DOHH2 (cell line): ENCODE data around the gene RPP21.

Experiments used
- H3F3A ChIP-seq: fragments of 200-600 bp; sonication (generic), shearing (Covaris generic); 2 replicates; pipeline ENCODE4 v1.6.0; 2016; ENCODE audit warnings: antibody characterized with exemption, mild to moderate bottlenecking; ENCODE audit not compliant: control insufficient read depth, insufficient read depth
- H3K27ac ChIP-seq: fragments of 200-600 bp; sonication (generic); 2 replicates; pipeline ENCODE4 v1.5.1; 2014; ENCODE audit warnings: low read depth, mild to moderate bottlenecking, low read length, moderate library complexity
- H3K27me3 ChIP-seq: fragments of 200-600 bp; sonication (generic); 2 replicates; pipeline ENCODE4 v1.6.1; 2014; ENCODE audit warnings: mild to moderate bottlenecking, low read length, mixed read lengths; ENCODE audit not compliant: control insufficient read depth
- H3K36me3 ChIP-seq: fragments of 200-600 bp; sonication (generic); 2 replicates; pipeline ENCODE4 v1.6.1; 2014; ENCODE audit warnings: mild to moderate bottlenecking, low read length, moderate library complexity, mixed read lengths; ENCODE audit not compliant: control insufficient read depth
- H3K4me1 ChIP-seq: fragments of 200-600 bp; sonication (generic); 2 replicates; pipeline ENCODE4 v1.6.1; 2014; ENCODE audit warnings: mild to moderate bottlenecking, low read length, mixed read lengths; ENCODE audit not compliant: control insufficient read depth
- H3K4me2 ChIP-seq: fragments of 200-600 bp; sonication (generic); 2 replicates; pipeline ENCODE4 v1.6.0; 2014; ENCODE audit warnings: mild to moderate bottlenecking, low read length, moderate library complexity
- H3K4me3 ChIP-seq: fragments of 200-600 bp; sonication (generic); 2 replicates; pipeline ENCODE4 v1.5.1; 2014; ENCODE audit warnings: mild to moderate bottlenecking, low read length, mixed read lengths
- H3K79me2 ChIP-seq: fragments of 200-600 bp; sonication (generic); 2 replicates; pipeline ENCODE4 v1.6.1; 2014; ENCODE audit warnings: mild to moderate bottlenecking, low read length, mixed read lengths; ENCODE audit not compliant: control insufficient read depth
- H3K9me2 ChIP-seq: fragments of 200-600 bp; sonication (generic); replicated peaks from 2 replicates; pipeline ENCODE4 v1.6.1; 2014; ENCODE audit warnings: mild to moderate bottlenecking, low read length, mixed read lengths; ENCODE audit not compliant: control insufficient read depth
- H3K9me3 ChIP-seq: fragments of 200-600 bp; sonication (generic); 2 replicates; pipeline ENCODE4 v1.6.1; 2014; ENCODE audit warnings: antibody characterized with exemption, low read length, mixed read lengths; ENCODE audit not compliant: control insufficient read depth, insufficient read depth
- H4K20me1 ChIP-seq: fragments of 200-600 bp; sonication (generic); 2 replicates; pipeline ENCODE4 v1.6.0; 2014; ENCODE audit warnings: low read depth, mild to moderate bottlenecking, antibody characterized with exemption, low read length, moderate library complexity; ENCODE audit not compliant: control insufficient read depth, insufficient read depth
- EZH2phosphoT487 ChIP-seq: fragments of 200-600 bp; sonication (generic); IDR thresholded peaks from 2 replicates; pipeline ENCODE4 v1.6.1; 2017; ENCODE audit warnings: borderline replicate concordance, mild to moderate bottlenecking, antibody characterized with exemption, low read length, moderate library complexity, mixed read lengths
- TF ChIP-seq, protein P1 (sequence below): fragments of 200-600 bp; sonication (generic); IDR thresholded peaks from one replicate; pipeline ENCODE4 v1.5.1; 2014; ENCODE audit warnings: antibody characterized with exemption, mild to moderate bottlenecking, low read depth, low read length; ENCODE audit not compliant: poor library complexity, severe bottlenecking

Gene RPP21

DNA sequence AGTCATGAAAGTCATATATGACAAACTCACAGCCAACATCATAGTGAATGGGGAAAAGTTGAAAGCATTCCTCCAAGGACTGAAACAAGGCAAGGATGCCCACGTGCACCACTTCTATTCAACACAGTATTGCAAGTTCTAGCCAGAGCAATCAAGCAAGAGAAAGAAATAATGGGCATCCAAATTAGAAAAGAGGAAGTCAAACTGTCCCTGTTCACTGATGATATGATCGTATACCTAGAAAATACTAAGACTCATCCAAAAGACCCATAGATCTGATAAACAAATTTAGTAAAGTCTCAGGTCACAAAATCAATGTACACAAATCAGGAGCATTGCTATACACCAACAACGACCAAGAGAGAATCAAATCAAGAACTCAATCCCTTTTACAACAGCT lies 41.2 kb downstream of the RPP21 start:
- no peaks in the 10 kb centered on the region for H4K20me1 ChIP-seq
- H3F3A ChIP-seq = no peaks in the 10 kb centered on the region
- H3K9me2 ChIP-seq = no peaks in the 10 kb centered on the region
- H3K9me3 ChIP-seq = no peaks in the 10 kb centered on the region
- TF ChIP-seq, protein P1, sequence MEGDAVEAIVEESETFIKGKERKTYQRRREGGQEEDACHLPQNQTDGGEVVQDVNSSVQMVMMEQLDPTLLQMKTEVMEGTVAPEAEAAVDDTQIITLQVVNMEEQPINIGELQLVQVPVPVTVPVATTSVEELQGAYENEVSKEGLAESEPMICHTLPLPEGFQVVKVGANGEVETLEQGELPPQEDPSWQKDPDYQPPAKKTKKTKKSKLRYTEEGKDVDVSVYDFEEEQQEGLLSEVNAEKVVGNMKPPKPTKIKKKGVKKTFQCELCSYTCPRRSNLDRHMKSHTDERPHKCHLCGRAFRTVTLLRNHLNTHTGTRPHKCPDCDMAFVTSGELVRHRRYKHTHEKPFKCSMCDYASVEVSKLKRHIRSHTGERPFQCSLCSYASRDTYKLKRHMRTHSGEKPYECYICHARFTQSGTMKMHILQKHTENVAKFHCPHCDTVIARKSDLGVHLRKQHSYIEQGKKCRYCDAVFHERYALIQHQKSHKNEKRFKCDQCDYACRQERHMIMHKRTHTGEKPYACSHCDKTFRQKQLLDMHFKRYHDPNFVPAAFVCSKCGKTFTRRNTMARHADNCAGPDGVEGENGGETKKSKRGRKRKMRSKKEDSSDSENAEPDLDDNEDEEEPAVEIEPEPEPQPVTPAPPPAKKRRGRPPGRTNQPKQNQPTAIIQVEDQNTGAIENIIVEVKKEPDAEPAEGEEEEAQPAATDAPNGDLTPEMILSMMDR = no peak
- no peak for TF ChIP-seq EZH2phosphoT487
- H3K4me1 ChIP-seq = no peaks in the 10 kb centered on the region
- no peaks in the 10 kb centered on the region for H3K36me3 ChIP-seq
- H3K4me3 ChIP-seq = no peak overlapping the region
- H3K79me2 ChIP-seq = no peaks in the 10 kb centered on the region
- H3K4me2 ChIP-seq = no peak overlapping the region
- H3K27me3 ChIP-seq = peaks cover 43% of the 10 kb centered on the region
- no peak overlapping the region for H3K27ac ChIP-seq

DNA sequence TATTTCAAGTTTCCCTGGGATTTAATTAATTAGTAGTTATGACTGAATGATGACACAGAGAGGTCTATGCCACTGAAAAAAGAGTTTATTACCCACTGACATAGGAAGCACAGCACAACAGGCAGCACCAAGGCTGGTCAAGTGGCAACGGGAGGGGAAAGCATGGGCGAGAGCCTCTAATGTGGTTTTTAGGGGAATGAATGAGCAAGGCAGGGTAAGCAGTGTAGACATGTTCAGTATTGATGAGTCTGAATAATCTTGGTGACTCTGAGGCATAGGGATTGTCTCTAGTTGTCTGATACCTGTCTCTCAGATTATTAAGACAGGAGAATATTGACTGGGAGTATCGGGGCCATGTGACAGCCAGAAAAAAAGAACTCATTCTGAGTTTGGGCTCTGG lies 46.3 kb downstream of the RPP21 start:
- Histone ChIP-seq H3K36me3 (no peaks in the 10 kb centered on the region), H3K27me3 (peaks cover 46% of the 10 kb centered on the region), H3F3A (no peaks in the 10 kb centered on the region), H3K9me3 (no peaks in the 10 kb centered on the region), H3K4me2 (no peak overlapping the region), H3K4me3 (no peak overlapping the region), H4K20me1 (no peaks in the 10 kb centered on the region), H3K27ac (no peak overlapping the region), H3K4me1 (peaks cover 3% of the 10 kb centered on the region), H3K9me2 (no peaks in the 10 kb centered on the region), H3K79me2 (no peaks in the 10 kb centered on the region)
- no peak for TF ChIP-seq EZH2phosphoT487
- TF ChIP-seq, protein P1 = no peak

DNA sequence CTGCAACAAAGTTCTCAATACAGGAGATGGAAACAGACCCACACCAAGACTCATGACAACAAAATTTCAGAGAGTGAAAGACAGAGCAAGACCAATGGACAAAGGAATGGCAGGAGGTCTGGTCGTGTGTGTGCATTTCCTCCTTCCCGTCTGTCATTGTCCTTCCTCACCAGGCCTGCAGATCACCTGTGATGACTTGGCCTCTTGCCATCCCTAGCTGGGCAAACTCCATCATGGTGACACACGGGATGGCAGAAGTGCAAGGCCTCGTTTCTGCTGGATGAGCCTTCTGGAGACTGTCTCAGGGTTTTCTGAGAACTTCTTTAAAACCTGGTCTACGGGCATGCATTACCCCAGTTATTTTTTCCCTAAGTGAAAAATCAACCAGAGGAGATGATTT lies 49.2 kb downstream of the RPP21 start:
- no peaks in the 10 kb centered on the region for H3K9me2 ChIP-seq
- no peaks in the 10 kb centered on the region for H3K36me3 ChIP-seq
- no peak overlapping the region for H3K4me2 ChIP-seq
- H3K4me1 ChIP-seq = peaks cover 13% of the 10 kb centered on the region
- no peaks in the 10 kb centered on the region for H4K20me1 ChIP-seq
- peaks cover 52% of the 10 kb centered on the region for H3K27me3 ChIP-seq
- TF ChIP-seq, protein P1 = no peak
- no peak for TF ChIP-seq EZH2phosphoT487
- H3K79me2 ChIP-seq = no peaks in the 10 kb centered on the region
- H3K9me3 ChIP-seq = no peaks in the 10 kb centered on the region
- H3F3A ChIP-seq = no peaks in the 10 kb centered on the region
- no peak overlapping the region for H3K27ac ChIP-seq
- H3K4me3 ChIP-seq = no peak overlapping the region
